Measurements from ENCODE around the gene MICALL1. TPM values are rescaled to one million over a fixed set of nuclear protein-coding genes. Genes with fewer than 3 reads are reported as not detected.

Gene MICALL1
- total RNA-seq, 1 experiment from 2014 or later = 47.2 TPM

DNA sequence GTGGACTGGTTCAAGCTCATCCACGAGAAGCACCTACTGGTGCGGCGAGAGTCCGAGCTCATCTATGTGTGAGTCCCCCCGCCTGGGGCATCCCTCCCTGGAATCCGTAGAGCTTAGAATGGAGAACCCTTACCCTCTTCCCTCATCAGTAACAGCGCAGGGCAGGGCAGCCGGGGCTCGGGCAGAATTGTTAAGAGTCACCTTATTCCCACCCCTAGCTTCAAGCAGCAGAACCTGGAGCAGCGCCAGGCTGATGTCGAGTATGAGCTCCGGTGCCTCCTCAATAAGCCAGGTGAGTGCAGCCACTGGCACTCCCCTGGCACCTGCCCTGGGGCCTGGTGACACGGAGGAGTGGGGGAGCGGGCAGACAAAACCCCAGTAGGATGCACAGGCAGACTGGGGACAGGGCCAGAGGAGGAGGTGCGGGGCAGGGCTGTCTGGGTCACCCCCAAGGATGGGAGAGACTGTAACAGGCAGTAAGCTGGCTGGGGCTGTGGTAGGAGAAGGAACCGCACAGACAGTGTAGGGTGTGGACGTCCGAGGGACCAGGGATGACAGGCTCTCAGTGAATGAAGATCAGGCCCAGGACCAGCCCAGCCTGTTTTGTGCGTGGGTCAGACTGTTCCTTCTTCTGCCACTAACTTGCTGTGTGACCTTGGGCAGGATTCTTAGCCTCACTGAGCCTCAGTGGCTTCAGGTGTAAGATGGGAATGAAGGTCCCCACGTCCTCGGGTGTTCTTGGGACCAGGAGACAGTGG lies 26.9 kb downstream of the MICALL1 start (continued):
- TF ChIP-seq SOX15 (CRISPR knock-in tag; IDR thresholded peaks at IDR 0.05) = no peak
- TF ChIP-seq SMAD4 (CRISPR knock-in tag; IDR thresholded peaks at IDR 0.05) = no peak
- TF ChIP-seq ZNF281 (CRISPR knock-in tag; IDR thresholded peaks at IDR 0.05) = no peak
- no peak for TF ChIP-seq JAZF1 (CRISPR knock-in tag; IDR thresholded peaks at IDR 0.05)
- TF ChIP-seq IRF2 (CRISPR knock-in tag; IDR thresholded peaks at IDR 0.05; ENCODE audit: borderline replicate concordance, low read depth) = no peak
- TF ChIP-seq, protein P1, sequence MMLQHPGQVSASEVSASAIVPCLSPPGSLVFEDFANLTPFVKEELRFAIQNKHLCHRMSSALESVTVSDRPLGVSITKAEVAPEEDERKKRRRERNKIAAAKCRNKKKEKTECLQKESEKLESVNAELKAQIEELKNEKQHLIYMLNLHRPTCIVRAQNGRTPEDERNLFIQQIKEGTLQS (CRISPR knock-in tag; conservative IDR thresholded peaks at IDR 0.05) = no peak

DNA sequence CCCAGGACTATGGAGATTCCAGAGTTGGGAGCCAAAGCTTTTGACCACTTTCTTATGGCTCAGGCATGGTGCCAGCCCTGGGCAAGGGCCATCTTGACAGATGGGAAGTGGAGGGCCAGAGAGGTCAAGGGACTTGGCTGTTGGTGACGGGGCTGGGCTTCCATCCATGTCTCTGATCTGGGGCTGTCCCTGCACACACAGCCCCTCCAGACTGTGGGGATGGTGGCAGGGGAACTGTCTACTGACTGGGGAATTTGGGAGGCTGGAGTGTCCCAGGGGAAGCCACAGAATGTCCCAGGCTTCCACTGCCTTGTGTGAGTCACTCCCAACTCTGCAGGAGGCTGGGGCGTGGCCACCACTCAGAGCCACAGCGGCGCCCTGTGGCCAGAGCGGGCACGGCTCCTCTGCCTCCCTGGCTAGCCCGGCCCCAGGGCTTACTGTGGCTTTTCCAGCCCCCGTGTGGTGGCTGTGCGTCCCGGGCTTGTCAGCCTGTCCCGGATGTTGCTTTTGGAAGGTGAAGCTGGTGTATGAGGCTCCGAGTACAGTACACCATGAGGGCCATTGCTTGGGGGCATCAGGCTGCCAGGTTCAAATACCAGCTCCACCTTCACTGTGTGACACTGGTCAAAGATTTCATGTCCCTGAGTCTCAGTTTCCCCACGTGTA lies 27.7 kb downstream of the MICALL1 start:
- Mint-ChIP-seq H3K4me1 (peaks cover 3% of the 10 kb centered on the region), H3K4me3 (no peak overlapping the region), H3K27ac (peak overlapping the region; percentile 72), H3K27me3 (ENCODE audit: low read depth) (no peaks in the 10 kb centered on the region; the same call in 1 of the 2 replicates), H3K9me3 (no peaks in the 10 kb centered on the region), H3K36me3 (peaks cover 19% of the 10 kb centered on the region)
- peak; percentile 97 for ATAC-seq
- TF ChIP-seq FOXP1 (CRISPR knock-in tag; IDR thresholded peaks at IDR 0.05; ENCODE audit: borderline replicate concordance) (peak; percentile 52; the same call in 1 of the 2 replicates), SMAD4 (CRISPR knock-in tag; IDR thresholded peaks at IDR 0.05) (no peak), MAX (CRISPR knock-in tag; IDR thresholded peaks at IDR 0.05) (peak; percentile 65; the same call in 1 of the 2 replicates), RELA (CRISPR knock-in tag; IDR thresholded peaks at IDR 0.05; ENCODE audit: borderline replicate concordance) (no peak), ZNF263 (CRISPR knock-in tag; IDR thresholded peaks at IDR 0.05; ENCODE audit: low read depth) (no peak), SP1 (CRISPR knock-in tag; conservative IDR thresholded peaks at IDR 0.05) (peak; percentile 99), FOXK1 (CRISPR knock-in tag; IDR thresholded peaks at IDR 0.05) (peak; percentile 42; the same call in 1 of the 2 replicates)
- TF ChIP-seq, protein P2, sequence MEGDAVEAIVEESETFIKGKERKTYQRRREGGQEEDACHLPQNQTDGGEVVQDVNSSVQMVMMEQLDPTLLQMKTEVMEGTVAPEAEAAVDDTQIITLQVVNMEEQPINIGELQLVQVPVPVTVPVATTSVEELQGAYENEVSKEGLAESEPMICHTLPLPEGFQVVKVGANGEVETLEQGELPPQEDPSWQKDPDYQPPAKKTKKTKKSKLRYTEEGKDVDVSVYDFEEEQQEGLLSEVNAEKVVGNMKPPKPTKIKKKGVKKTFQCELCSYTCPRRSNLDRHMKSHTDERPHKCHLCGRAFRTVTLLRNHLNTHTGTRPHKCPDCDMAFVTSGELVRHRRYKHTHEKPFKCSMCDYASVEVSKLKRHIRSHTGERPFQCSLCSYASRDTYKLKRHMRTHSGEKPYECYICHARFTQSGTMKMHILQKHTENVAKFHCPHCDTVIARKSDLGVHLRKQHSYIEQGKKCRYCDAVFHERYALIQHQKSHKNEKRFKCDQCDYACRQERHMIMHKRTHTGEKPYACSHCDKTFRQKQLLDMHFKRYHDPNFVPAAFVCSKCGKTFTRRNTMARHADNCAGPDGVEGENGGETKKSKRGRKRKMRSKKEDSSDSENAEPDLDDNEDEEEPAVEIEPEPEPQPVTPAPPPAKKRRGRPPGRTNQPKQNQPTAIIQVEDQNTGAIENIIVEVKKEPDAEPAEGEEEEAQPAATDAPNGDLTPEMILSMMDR (IDR thresholded peaks at IDR 0.05) = peak; percentile 77
- TF ChIP-seq, protein P3, sequence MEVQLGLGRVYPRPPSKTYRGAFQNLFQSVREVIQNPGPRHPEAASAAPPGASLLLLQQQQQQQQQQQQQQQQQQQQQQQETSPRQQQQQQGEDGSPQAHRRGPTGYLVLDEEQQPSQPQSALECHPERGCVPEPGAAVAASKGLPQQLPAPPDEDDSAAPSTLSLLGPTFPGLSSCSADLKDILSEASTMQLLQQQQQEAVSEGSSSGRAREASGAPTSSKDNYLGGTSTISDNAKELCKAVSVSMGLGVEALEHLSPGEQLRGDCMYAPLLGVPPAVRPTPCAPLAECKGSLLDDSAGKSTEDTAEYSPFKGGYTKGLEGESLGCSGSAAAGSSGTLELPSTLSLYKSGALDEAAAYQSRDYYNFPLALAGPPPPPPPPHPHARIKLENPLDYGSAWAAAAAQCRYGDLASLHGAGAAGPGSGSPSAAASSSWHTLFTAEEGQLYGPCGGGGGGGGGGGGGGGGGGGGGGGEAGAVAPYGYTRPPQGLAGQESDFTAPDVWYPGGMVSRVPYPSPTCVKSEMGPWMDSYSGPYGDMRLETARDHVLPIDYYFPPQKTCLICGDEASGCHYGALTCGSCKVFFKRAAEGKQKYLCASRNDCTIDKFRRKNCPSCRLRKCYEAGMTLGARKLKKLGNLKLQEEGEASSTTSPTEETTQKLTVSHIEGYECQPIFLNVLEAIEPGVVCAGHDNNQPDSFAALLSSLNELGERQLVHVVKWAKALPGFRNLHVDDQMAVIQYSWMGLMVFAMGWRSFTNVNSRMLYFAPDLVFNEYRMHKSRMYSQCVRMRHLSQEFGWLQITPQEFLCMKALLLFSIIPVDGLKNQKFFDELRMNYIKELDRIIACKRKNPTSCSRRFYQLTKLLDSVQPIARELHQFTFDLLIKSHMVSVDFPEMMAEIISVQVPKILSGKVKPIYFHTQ (CRISPR knock-in tag; IDR thresholded peaks at IDR 0.05) = no peak
- ChIA-PET CTCF (interaction anchor here (0.6 to 2.5 kb wide), 33 partner anchors 9 to 1111 kb away, joined by 3 to 47 read pairs (median 5); partner anchors contain the start of genes ANKRD54, C22orf23, GALR3 and GCAT), POLR2A (interaction anchor here (1.5 kb wide), 1 partner anchor 20 kb away, joined by 4 read pairs; the partner anchor contains the start of genes C22orf23 and POLR2F)
- DNase-seq (ENCODE audit: low spot score) = peak; percentile 97

Data from WTC11 (cell line).